Measurements from ENCODE around the gene FEN1. TPM values are rescaled to one million over a fixed set of nuclear protein-coding genes. Genes with fewer than 3 reads are reported as not detected.

The FEN1 gene
- total and polyA plus RNA-seq, 2 of the 13 experiments (the other 11 are each of a cell fraction or from before 2014, with no cell fraction given), result 12.4 to 102 TPM

DNA sequence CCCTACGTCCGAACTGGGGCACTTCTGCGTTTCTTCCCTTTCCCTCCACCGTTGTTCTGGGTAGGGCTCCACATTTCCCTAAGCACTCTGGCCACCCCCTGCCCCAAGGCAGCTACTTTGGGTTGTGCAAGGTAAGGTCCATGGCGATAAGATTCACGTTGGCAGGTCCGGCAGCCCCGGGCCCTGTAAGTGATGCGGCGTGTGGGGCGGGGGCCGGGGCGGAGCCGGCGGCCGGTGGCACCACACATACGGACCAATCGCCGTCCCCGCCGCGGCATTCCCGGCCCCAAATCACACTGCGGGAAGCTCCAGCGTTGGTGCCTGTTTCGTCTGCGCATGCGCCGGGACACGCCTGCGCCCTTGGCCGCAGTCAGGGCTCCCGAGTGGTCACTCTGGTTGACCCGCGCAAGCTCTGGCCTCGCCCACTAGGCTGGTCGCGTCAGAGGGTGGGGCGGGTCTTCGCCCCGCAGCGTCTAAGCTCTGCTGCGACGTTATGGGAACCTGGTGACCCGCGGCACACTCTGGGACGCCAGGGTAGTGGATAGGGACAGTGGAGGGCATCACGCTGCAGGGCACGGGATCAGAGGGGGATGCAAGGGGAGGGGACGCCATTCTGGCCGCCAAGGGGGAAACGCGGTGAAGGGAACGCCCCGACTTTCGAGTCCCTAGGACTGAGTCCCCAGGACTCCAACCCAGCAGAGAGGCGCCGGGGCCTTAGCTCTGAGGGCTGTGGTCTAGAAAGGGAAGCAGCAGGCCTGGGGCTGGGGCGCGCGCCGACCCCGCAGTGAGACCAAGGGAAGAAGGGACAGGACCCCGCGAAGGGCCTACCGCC, 22.5 kb downstream of the FEN1 start (continued):
- TF ChIP-seq, protein P1, sequence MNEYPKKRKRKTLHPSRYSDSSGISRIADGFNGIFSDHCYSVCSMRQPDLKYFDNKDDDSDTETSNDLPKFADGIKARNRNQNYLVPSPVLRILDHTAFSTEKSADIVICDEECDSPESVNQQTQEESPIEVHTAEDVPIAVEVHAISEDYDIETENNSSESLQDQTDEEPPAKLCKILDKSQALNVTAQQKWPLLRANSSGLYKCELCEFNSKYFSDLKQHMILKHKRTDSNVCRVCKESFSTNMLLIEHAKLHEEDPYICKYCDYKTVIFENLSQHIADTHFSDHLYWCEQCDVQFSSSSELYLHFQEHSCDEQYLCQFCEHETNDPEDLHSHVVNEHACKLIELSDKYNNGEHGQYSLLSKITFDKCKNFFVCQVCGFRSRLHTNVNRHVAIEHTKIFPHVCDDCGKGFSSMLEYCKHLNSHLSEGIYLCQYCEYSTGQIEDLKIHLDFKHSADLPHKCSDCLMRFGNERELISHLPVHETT (CRISPR knock-in tag; conservative IDR thresholded peaks at IDR 0.05), result no peak; the same call in 1 of the 2 replicates
- TF ChIP-seq ZSCAN31 (CRISPR knock-in tag; IDR thresholded peaks at IDR 0.05; ENCODE audit: low read depth) (peak; percentile 87), NRL (CRISPR knock-in tag; IDR thresholded peaks at IDR 0.05; ENCODE audit: borderline replicate concordance) (peak; percentile 60), NKX3-1 (CRISPR knock-in tag; IDR thresholded peaks at IDR 0.05) (0 out of 2 replicates have a peak, but pooled peaks have one; percentile 57), ZFAT (CRISPR knock-in tag; conservative IDR thresholded peaks at IDR 0.05) (0 out of 2 replicates have a peak, but pooled peaks have one; percentile 16), MAFF (IDR thresholded peaks at IDR 0.05; ENCODE audit: low read depth, low read length) (no peak), NONO (IDR thresholded peaks at IDR 0.05) (no peak), NONO (CRISPR knock-in tag; conservative IDR thresholded peaks at IDR 0.05) (peak; percentile 89), TCF12 (IDR thresholded peaks at IDR 0.05) (no peak), TCF12 (CRISPR knock-in tag; IDR thresholded peaks at IDR 0.05) (peak; percentile 88), ZNF20 (CRISPR knock-in tag; IDR thresholded peaks at IDR 0.05) (no peak), SYNCRIP (IDR thresholded peaks at IDR 0.05; ENCODE audit: insufficient read depth, low read depth, low read length) (no peak), SNAI1 (CRISPR knock-in tag; IDR thresholded peaks at IDR 0.05; ENCODE audit: borderline replicate concordance) (peak; percentile 71; the same call in 1 of the 2 replicates), HES4 (CRISPR knock-in tag; IDR thresholded peaks at IDR 0.05; ENCODE audit: borderline replicate concordance) (0 out of 2 replicates have a peak, but pooled peaks have one; percentile 59), ZNF746 (CRISPR knock-in tag; IDR thresholded peaks at IDR 0.05) (no peak), TOPORS (CRISPR knock-in tag; IDR thresholded peaks at IDR 0.05) (no peak; the same call in none of the 2 replicates), ZNF749 (CRISPR knock-in tag; IDR thresholded peaks at IDR 0.05; ENCODE audit: borderline replicate concordance) (no peak), ZSCAN25 (CRISPR knock-in tag; IDR thresholded peaks at IDR 0.05) (no peak; the same call in 1 of the 2 replicates)
- TF ChIP-seq, protein P2, sequence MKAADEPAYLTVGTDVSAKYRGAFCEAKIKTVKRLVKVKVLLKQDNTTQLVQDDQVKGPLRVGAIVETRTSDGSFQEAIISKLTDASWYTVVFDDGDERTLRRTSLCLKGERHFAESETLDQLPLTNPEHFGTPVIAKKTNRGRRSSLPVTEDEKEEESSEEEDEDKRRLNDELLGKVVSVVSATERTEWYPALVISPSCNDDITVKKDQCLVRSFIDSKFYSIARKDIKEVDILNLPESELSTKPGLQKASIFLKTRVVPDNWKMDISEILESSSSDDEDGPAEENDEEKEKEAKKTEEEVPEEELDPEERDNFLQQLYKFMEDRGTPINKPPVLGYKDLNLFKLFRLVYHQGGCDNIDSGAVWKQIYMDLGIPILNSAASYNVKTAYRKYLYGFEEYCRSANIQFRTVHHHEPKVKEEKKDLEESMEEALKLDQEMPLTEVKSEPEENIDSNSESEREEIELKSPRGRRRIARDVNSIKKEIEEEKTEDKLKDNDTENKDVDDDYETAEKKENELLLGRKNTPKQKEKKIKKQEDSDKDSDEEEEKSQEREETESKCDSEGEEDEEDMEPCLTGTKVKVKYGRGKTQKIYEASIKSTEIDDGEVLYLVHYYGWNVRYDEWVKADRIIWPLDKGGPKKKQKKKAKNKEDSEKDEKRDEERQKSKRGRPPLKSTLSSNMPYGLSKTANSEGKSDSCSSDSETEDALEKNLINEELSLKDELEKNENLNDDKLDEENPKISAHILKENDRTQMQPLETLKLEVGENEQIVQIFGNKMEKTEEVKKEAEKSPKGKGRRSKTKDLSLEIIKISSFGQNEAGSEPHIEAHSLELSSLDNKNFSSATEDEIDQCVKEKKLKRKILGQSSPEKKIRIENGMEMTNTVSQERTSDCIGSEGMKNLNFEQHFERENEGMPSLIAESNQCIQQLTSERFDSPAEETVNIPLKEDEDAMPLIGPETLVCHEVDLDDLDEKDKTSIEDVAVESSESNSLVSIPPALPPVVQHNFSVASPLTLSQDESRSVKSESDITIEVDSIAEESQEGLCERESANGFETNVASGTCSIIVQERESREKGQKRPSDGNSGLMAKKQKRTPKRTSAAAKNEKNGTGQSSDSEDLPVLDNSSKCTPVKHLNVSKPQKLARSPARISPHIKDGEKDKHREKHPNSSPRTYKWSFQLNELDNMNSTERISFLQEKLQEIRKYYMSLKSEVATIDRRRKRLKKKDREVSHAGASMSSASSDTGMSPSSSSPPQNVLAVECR (CRISPR knock-in tag; IDR thresholded peaks at IDR 0.05; ENCODE audit: borderline replicate concordance), result peak; percentile 55; the same call in 1 of the 2 replicates
- TF ChIP-seq, protein P3, sequence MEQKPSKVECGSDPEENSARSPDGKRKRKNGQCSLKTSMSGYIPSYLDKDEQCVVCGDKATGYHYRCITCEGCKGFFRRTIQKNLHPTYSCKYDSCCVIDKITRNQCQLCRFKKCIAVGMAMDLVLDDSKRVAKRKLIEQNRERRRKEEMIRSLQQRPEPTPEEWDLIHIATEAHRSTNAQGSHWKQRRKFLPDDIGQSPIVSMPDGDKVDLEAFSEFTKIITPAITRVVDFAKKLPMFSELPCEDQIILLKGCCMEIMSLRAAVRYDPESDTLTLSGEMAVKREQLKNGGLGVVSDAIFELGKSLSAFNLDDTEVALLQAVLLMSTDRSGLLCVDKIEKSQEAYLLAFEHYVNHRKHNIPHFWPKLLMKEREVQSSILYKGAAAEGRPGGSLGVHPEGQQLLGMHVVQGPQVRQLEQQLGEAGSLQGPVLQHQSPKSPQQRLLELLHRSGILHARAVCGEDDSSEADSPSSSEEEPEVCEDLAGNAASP (CRISPR knock-in tag; IDR thresholded peaks at IDR 0.05; ENCODE audit: borderline replicate concordance), result peak; percentile 13; the same call in 1 of the 2 replicates
- TF ChIP-seq, protein P4, sequence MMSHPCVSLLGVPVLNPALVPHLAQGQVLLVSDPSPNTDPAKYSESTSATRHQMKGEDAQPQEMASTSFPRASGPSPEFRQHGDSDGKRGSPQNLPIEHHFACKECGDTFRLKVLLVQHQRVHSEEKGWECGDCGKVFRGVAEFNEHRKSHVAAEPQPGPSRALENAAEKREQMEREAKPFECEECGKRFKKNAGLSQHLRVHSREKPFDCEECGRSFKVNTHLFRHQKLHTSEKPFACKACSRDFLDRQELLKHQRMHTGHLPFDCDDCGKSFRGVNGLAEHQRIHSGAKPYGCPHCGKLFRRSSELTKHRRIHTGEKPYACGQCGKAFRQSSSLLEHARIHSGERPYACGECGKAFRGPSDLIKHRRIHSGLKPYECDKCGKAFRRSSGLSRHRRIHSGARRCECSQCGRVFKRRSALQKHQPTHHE (CRISPR knock-in tag; IDR thresholded peaks at IDR 0.05; ENCODE audit: borderline replicate concordance), result peak; percentile 88
